Stomach (tissue), 9 donors: ENCODE results near the gene TPH2. TPM values are rescaled to one million over a fixed set of nuclear protein-coding genes. Genes with fewer than 3 reads are reported as not detected.

Experiments used
- DNase-seq, 2 donors: peaks; one replicate each; pipeline versions ENCODE4 v3.0.0 to v3.0.0-alpha.2; 2013 to 2019
- H3K27ac ChIP-seq, 5 donors: fragments of 200-600 bp in 4 of 5; sonication (generic) in 4 of 5; one replicate each; pipeline ENCODE4 v1.5.1; 2013 to 2019; ENCODE audit warnings: mild to moderate bottlenecking in 1 of 5, moderate library complexity in 1 of 5
- H3K27me3 ChIP-seq, 3 donors: fragments of 200-600 bp; sonication (generic); one replicate each; pipeline ENCODE4 v1.5.1; 2017 to 2019; ENCODE audit warnings: mixed run types in 1 of 3
- H3K36me3 ChIP-seq, 4 donors: fragments of 200-600 bp; sonication (generic); 1 replicate in 3 of 4; 2 replicates in 1 of 4; pipeline ENCODE4 v1.5.1; 2016 to 2019
- H3K4me1 ChIP-seq, 4 donors: fragments of 200-600 bp; sonication (generic); one replicate each; pipeline ENCODE4 v1.5.1; 2016 to 2019
- H3K4me3 ChIP-seq, 4 donors: fragments of 200-600 bp; sonication (generic) in 3 of 4; one replicate each; pipeline ENCODE4 v1.5.1; 2016 to 2019; ENCODE audit warnings: mild to moderate bottlenecking in 1 of 4
- H3K9me3 ChIP-seq, 4 donors: fragments of 200-600 bp; sonication (generic); one replicate each; pipeline ENCODE4 v1.5.1; 2016 to 2019
- CTCF ChIP-seq, 7 experiments: fragments of 450-650 bp in 4 of 7; fragments of 200-600 bp in 3 of 7; sonication (generic) in 3 of 7; IDR thresholded peaks; one replicate each; pipeline ENCODE4 v1.5.1; 2016 to 2019; ENCODE audit warnings: antibody characterized with exemption in 7 of 7, control low read depth in 2 of 7, mild to moderate bottlenecking in 1 of 7
- EP300 ChIP-seq: sonication (generic); formaldehyde crosslinking; IDR thresholded peaks from one replicate; pipeline ENCODE4 v1.6.1; 2017; ENCODE audit warnings: antibody characterized with exemption
- POLR2A ChIP-seq, 4 donors: fragments of 450-650 bp; IDR thresholded peaks; one replicate each; pipeline ENCODE4 v1.6.1; 2016; ENCODE audit warnings: antibody characterized with exemption in 4 of 4, control low read depth in 2 of 4, mild to moderate bottlenecking in 1 of 4, moderate library complexity in 1 of 4
- POLR2AphosphoS5 ChIP-seq, 3 donors: sonication (generic); formaldehyde crosslinking; IDR thresholded peaks; one replicate each; pipeline ENCODE4 v1.6.1; 2016; ENCODE audit warnings: antibody characterized with exemption in 3 of 3
- WGBS, 5 donors: extraction: QIAGEN DNeasy Blood & Tissue Kit in 3 of 5; methylation state at CpG; one replicate each; pipeline versions ENCODE4 v1.1.5 to v1.1.7; 2013 to 2018; 5-methylcytosine and 5-hydroxymethylcytosine counted together
- intact Hi-C: fragments of 100-400 bp; cut with DNase I; formaldehyde crosslinking; loops from one replicate; pipeline ENCODE4 v1.15.1; 2023; ENCODE audit warnings: low total_unique reads
- polyA plus RNA-seq, 3 donors: library from polyadenylated mRNA; stranded (reverse); fragments of 200-250 nt; gene quantifications; one replicate each; pipeline ENCODE4 v1.2.3, GENCODE V29; 2013
- total RNA-seq, 5 donors: library from RNA; depleted of rRNA; stranded (reverse); fragments of >200 nt; gene quantifications; one replicate each; pipeline versions ENCODE4 v1.1.0 to v1.2.3, GENCODE V29; 2014 to 2016
- donor health status: healthy with polysubstance abuse.
- donor health status: Bipolar disorder and iron deficiency.
- donor health status: healthy.

TPH2 gene
- total and polyA plus RNA-seq, 8 donors = 0.37 TPM; not detected in 7

GRCh38 chr12:72025524-72025923 is 86.9 kb downstream of the TPH2 start:
- no peak overlapping the region for H3K27ac ChIP-seq
- H3K36me3 ChIP-seq = no peaks in the 10 kb centered on the region
- no peaks in the 10 kb centered on the region for H3K27me3 ChIP-seq
- DNase-seq = no peak
- H3K9me3 ChIP-seq = no peaks in the 10 kb centered on the region
- intact Hi-C loops = no loop called here
- TF ChIP-seq CTCF (IDR thresholded peaks at IDR 0.05) (no peak), POLR2A (IDR thresholded peaks at IDR 0.05) (no peak), EP300 (no peak), POLR2AphosphoS5 (IDR thresholded peaks at IDR 0.05) (no peak)
- no peak overlapping the region for H3K4me3 ChIP-seq
- 20 to 48% (median 31%) methylated on average over 1 of the region's 1 CpG for WGBS, 5 donors
- no peaks in the 10 kb centered on the region for H3K4me1 ChIP-seq

DNA sequence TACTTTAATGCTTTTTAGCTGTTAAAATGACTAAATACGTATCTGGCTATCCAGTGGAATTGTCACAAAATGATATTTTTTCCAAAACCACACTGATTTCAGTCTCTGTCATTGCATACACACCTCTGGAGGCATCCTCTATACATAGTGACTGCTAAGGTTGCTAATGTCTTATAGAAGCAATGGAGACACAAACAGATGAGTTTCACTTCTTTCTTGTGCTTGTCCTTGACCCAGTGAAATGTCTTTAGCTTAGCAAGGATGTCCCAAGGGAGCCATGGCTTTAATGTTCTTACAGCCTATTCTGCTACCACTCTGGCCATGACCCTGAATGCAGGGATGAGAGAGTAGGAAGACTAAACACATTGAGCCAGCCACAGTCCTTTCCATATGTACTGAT is 90.3 kb downstream of the TPH2 start:
- no peak overlapping the region for H3K4me3 ChIP-seq
- intact Hi-C loops = no loop called here
- 55 to 84% (median 79%) methylated on average over 1 of the region's 1 CpG for WGBS, 5 donors
- H3K4me1 ChIP-seq = no peaks in the 10 kb centered on the region
- H3K27me3 ChIP-seq = no peaks in the 10 kb centered on the region
- DNase-seq = no peak
- TF ChIP-seq POLR2AphosphoS5 (IDR thresholded peaks at IDR 0.05) (no peak), CTCF (IDR thresholded peaks at IDR 0.05) (no peak), EP300 (no peak), POLR2A (IDR thresholded peaks at IDR 0.05) (no peak)
- no peak overlapping the region for H3K27ac ChIP-seq
- H3K36me3 ChIP-seq = no peaks in the 10 kb centered on the region
- H3K9me3 ChIP-seq = no peaks in the 10 kb centered on the region

DNA sequence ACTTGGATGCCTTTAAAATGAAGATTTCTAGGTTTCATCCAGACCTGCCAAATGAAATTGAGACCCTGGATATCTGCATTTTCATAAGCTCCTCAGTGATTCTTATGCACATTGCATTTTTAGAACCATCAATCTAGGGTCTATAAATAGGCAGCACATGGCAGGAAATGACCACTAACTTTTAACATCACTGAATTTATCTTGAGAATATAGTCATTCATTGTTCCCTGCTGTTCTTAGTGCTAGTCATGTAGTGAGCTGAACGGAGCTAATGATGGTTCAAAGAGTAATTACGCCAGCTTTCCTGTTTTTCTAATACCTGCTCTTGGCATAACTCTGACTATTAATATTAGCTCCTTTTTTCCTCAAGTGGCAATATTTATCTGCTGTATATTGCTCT is 91.6 kb downstream of the TPH2 start:
- no peaks in the 10 kb centered on the region for H3K27me3 ChIP-seq
- no peak overlapping the region for H3K4me3 ChIP-seq
- no peaks in the 10 kb centered on the region for H3K9me3 ChIP-seq
- intact Hi-C loops = no loop called here
- no peak overlapping the region for H3K27ac ChIP-seq
- WGBS, 5 donors = 55 to 74% (median 69%) methylated on average over 2 of the region's 2 CpGs
- no peak for TF ChIP-seq EP300
- no peak for TF ChIP-seq POLR2A (IDR thresholded peaks at IDR 0.05)
- no peak for TF ChIP-seq CTCF (IDR thresholded peaks at IDR 0.05)
- TF ChIP-seq POLR2AphosphoS5 (IDR thresholded peaks at IDR 0.05) = no peak
- no peaks in the 10 kb centered on the region for H3K4me1 ChIP-seq
- no peak for DNase-seq
- no peaks in the 10 kb centered on the region for H3K36me3 ChIP-seq

DNA sequence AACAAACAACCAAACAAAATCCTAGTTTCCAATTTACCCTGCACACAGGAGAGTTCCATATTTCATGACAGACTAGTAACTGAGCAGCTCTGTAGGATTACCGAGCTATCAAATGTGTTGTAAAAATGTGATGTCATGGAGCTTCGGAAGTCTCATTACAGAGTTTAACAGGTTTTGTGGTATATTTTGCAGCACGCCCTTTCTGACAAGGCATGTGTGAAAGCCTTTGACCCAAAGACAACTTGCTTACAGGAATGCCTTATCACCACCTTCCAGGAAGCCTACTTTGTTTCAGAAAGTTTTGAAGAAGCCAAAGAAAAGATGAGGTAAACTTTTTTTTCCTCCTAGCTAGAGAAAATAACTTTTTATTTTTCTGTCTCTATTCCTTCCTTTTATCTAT is 92.4 kb downstream of the TPH2 start:
- no peaks in the 10 kb centered on the region for H3K9me3 ChIP-seq
- intact Hi-C loops = no loop called here
- peak in 1 of 2 donors; percentile 65 for DNase-seq
- WGBS, 5 donors = 35 to 69% (median 42%) methylated on average over 3 of the region's 3 CpGs
- no peaks in the 10 kb centered on the region for H3K27me3 ChIP-seq
- no peak overlapping the region for H3K4me3 ChIP-seq
- no peak for TF ChIP-seq POLR2AphosphoS5 (IDR thresholded peaks at IDR 0.05)
- TF ChIP-seq POLR2A (IDR thresholded peaks at IDR 0.05) = no peak
- no peak for TF ChIP-seq CTCF (IDR thresholded peaks at IDR 0.05)
- TF ChIP-seq EP300 = no peak
- no peaks in the 10 kb centered on the region for H3K4me1 ChIP-seq
- no peaks in the 10 kb centered on the region for H3K36me3 ChIP-seq
- H3K27ac ChIP-seq = no peak overlapping the region
